Ishikawa (cell line): ENCODE data around the gene THAP8.

Experiments
- CEBPB ChIP-seq: IDR thresholded peaks from 2 replicates; pipeline ENCODE4 v1.6.1; 2012
- CREB1 ChIP-seq: IDR thresholded peaks from 2 replicates; pipeline ENCODE4 v1.6.1; 2012; ENCODE audit warnings: low read depth
- EGR1 ChIP-seq: IDR thresholded peaks from 2 replicates; pipeline ENCODE4 v1.6.1; 2012
- EP300 ChIP-seq: IDR thresholded peaks from 2 replicates; pipeline ENCODE4 v1.6.1; 2012; ENCODE audit warnings: borderline replicate concordance
- FOXM1 ChIP-seq: IDR thresholded peaks from 2 replicates; pipeline ENCODE4 v1.6.1; 2012; ENCODE audit warnings: low read depth, borderline replicate concordance
- MAX ChIP-seq: IDR thresholded peaks from 2 replicates; pipeline ENCODE4 v1.6.1; 2012
- NFIC ChIP-seq: IDR thresholded peaks from 2 replicates; pipeline ENCODE4 v1.6.1; 2012
- RAD21 ChIP-seq: IDR thresholded peaks from 2 replicates; pipeline ENCODE4 v1.6.1; 2012; ENCODE audit warnings: low read depth
- REST ChIP-seq: IDR thresholded peaks from 2 replicates; pipeline ENCODE4 v1.6.1; 2012; ENCODE audit warnings: low read depth, mild to moderate bottlenecking
- TAF1 ChIP-seq: IDR thresholded peaks from 2 replicates; pipeline ENCODE4 v1.6.1; 2012; ENCODE audit warnings: low read depth, mild to moderate bottlenecking
- TCF12 ChIP-seq: IDR thresholded peaks from 2 replicates; pipeline ENCODE4 v1.6.1; 2012; ENCODE audit warnings: low read depth
- TEAD4 ChIP-seq: IDR thresholded peaks from 2 replicates; pipeline ENCODE4 v1.6.1; 2012
- USF1 ChIP-seq: IDR thresholded peaks from 2 replicates; pipeline ENCODE4 v1.6.1; 2012
- YY1 ChIP-seq: IDR thresholded peaks from 2 replicates; pipeline ENCODE4 v1.6.1; 2012; ENCODE audit warnings: low read depth
- ZBTB7A ChIP-seq: IDR thresholded peaks from 2 replicates; pipeline ENCODE4 v1.6.1; 2012; ENCODE audit warnings: low read depth

Gene THAP8

GRCh38 chr19:36081385-36081784 is 27.3 kb upstream of the THAP8 start:
- TF ChIP-seq CREB1: no peak
- TF ChIP-seq NFIC: no peak
- TF ChIP-seq TEAD4: no peak
- no peak for TF ChIP-seq RAD21
- TF ChIP-seq YY1: no peak
- TF ChIP-seq EP300: no peak
- no peak for TF ChIP-seq ZBTB7A

DNA sequence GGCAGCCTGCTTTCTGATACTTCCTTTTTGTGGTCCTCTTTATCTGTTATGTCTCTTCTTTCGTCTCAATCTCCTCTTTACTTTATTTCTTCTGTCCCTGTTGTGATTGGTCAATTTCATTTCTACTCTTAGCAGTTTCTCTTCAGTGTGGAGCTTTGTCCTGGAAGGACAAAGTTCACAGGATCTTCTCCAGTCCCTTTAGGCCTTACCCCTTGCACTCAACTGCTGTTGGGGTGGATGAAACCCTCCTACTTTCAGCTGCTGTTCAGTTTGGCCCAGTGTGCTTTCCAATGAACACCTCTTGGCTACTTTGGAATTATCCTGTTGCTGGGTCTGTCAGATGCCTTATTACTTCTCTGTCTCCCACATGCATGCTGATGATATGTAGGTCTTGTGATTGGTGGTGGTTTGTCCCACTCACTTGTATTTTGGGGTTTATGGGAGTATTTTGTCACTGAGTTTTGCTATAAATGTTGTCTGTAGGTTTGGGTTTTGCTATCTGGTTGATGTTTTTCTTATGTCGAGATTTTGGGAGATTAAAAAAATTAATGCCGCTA is 25.4 kb upstream of the THAP8 start:
- TF ChIP-seq RAD21 (no peak), CEBPB (no peak), MAX (no peak), NFIC (no peak), USF1 (no peak), EP300 (no peak), FOXM1 (no peak), ZBTB7A (no peak), CREB1 (no peak), TAF1 (no peak), TEAD4 (no peak), TCF12 (no peak)

DNA sequence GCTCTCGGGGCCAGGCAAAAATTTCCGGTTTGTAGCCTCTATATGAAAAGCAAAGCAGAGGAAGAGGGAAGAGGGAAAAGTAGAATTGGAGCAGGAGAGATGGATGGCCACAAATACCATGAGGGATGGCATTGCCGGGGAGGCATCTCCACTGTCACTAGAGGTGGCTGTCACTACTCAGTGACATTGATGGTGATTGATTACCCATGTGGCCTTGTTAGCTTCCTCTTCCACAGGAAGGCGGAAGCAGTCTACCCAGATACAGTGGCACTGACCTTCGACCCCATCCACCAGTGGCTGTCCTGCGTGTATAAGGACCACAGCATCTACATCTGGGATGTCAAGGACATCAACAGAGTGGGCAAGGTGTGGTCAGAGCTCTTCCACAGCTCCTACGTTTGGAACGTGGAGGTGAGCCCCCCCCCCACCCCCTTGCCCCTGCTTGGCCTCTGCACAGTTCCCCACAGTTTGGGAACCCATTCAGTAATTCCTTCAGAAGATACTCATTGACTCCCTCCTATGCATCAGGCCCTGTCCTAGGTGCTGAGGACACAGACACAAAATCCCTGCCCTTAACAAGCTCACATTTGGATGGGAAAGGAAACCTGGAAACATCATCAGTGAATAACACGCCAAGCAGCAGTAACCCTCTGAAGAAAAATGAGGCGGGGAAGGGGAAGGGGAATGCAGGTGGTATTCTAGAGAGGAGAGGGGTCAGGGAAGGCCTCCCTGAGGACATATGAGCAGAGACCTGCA is 19.2 kb upstream of the THAP8 start:
- TF ChIP-seq YY1 (no peak), NFIC (no peak), CREB1 (no peak), REST (peak; percentile 72)

- TF ChIP-seq TAF1: no peak
- no peak for TF ChIP-seq NFIC
- no peak for TF ChIP-seq USF1
- no peak for TF ChIP-seq EP300
- no peak for TF ChIP-seq TEAD4
- no peak for TF ChIP-seq EGR1
- no peak for TF ChIP-seq FOXM1
- no peak for TF ChIP-seq CEBPB
- TF ChIP-seq MAX: no peak
- no peak for TF ChIP-seq ZBTB7A
- no peak for TF ChIP-seq RAD21
These were observed 18.0 kb upstream of the THAP8 start for GRCh38 chr19:36072081-36072480.

GRCh38 chr19:36067681-36068080 is 13.6 kb upstream of the THAP8 start:
- no peak for TF ChIP-seq CREB1
- TF ChIP-seq YY1: no peak
- TF ChIP-seq MAX: no peak
- no peak for TF ChIP-seq ZBTB7A
- no peak for TF ChIP-seq EP300
- no peak for TF ChIP-seq EGR1
- TF ChIP-seq USF1: no peak
- no peak for TF ChIP-seq NFIC
- no peak for TF ChIP-seq TCF12
- no peak for TF ChIP-seq TEAD4

GRCh38 chr19:36064826-36065225 is 10.7 kb upstream of the THAP8 start:
- TF ChIP-seq NFIC: no peak
- TF ChIP-seq FOXM1: no peak
- TF ChIP-seq USF1: no peak
- no peak for TF ChIP-seq EGR1
- no peak for TF ChIP-seq TEAD4
- TF ChIP-seq EP300: no peak
- no peak for TF ChIP-seq RAD21
- no peak for TF ChIP-seq MAX
- no peak for TF ChIP-seq REST
- no peak for TF ChIP-seq CEBPB
- TF ChIP-seq YY1: no peak
- no peak for TF ChIP-seq CREB1
- TF ChIP-seq ZBTB7A: no peak
- no peak for TF ChIP-seq TCF12
- TF ChIP-seq TAF1: no peak
